AG10803 (cell line): ENCODE results near the gene ARID5A.

Experiments
- DNase-seq: peaks from one replicate; pipeline ENCODE4 v3.0.0; 2010; ENCODE audit warnings: low read depth
- H3K4me3 ChIP-seq: 2 replicates; pipeline ENCODE4 v1.5.1; 2011; ENCODE audit warnings: mild to moderate bottlenecking, low read length, control low read depth
- TF ChIP-seq, protein P1 (sequence below): conservative IDR thresholded peaks from 2 replicates; pipeline ENCODE4 v1.5.1; 2011; ENCODE audit warnings: mild to moderate bottlenecking, low read length, control low read depth, inconsistent platforms

The ARID5A gene

DNA sequence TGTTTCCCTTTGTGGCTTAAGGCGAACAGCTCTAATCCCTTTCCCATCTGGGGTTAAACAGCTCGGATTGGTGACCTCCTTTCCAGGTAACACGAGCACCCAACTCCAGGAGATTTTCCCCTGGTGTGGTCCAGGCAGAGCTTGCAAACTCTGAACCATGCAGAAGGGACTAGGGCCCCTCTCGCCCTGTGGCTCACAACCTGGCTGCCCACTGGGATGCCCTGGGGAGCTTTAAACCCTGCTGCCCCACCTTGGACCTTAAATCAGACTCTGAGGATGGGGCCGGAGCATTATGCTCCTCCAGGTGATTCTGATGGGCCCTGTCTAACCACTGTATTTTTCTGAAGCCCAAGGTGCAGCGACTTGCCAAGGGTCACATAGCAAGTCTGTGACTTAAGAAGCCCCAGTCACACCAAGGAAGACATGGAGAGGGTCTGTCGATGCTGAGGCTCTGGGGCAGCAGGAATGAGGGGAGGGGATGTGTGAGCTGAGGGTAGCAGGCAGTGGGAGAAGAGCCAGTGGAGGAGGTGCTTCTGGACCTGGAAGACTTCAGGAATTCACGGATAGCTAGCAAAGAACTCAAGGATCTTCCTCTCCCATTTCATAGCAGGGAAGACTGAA, 5.9 kb downstream of the ARID5A start:
- DNase-seq = no peak
- TF ChIP-seq, protein P1, sequence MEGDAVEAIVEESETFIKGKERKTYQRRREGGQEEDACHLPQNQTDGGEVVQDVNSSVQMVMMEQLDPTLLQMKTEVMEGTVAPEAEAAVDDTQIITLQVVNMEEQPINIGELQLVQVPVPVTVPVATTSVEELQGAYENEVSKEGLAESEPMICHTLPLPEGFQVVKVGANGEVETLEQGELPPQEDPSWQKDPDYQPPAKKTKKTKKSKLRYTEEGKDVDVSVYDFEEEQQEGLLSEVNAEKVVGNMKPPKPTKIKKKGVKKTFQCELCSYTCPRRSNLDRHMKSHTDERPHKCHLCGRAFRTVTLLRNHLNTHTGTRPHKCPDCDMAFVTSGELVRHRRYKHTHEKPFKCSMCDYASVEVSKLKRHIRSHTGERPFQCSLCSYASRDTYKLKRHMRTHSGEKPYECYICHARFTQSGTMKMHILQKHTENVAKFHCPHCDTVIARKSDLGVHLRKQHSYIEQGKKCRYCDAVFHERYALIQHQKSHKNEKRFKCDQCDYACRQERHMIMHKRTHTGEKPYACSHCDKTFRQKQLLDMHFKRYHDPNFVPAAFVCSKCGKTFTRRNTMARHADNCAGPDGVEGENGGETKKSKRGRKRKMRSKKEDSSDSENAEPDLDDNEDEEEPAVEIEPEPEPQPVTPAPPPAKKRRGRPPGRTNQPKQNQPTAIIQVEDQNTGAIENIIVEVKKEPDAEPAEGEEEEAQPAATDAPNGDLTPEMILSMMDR = no peak
- no peak overlapping the region for H3K4me3 ChIP-seq

- TF ChIP-seq, protein P1 = no peak
- no peak for DNase-seq
- H3K4me3 ChIP-seq = no peak overlapping the region
These were observed 9.8 kb downstream of the ARID5A start for GRCh38 chr2:96546321-96546720.

GRCh38 chr2:96546797-96547196, 10.2 kb downstream of the ARID5A start:
- TF ChIP-seq, protein P1 = no peak
- no peak overlapping the region for H3K4me3 ChIP-seq
- no peak for DNase-seq

DNA sequence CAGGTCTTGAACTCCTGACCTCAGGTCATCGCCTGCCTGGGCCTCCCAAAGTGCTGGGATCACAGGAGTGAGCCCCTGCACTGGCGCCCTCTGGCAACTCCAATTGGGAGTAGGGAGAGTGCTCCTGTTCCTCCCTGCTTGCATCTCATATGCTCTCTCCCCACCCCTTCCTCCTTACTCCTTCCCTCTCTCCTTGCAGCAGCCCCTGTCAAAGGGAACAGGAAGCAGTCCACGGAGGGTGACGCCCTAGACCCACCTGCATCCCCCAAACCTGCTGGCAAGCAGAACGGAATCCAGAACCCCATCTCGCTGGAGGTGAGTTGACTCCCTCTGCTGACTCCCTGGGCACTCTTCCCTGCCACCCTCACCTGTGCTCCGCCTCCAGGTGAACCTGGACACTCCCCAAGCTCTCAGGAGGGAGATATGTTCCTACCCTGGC, 10.7 kb downstream of the ARID5A start:
- TF ChIP-seq, protein P1 = no peak
- DNase-seq = no peak
- H3K4me3 ChIP-seq = no peak overlapping the region

GRCh38 chr2:96547731-96548171, 11.2 kb downstream of the ARID5A start:
- TF ChIP-seq, protein P1 = no peak
- H3K4me3 ChIP-seq = no peak overlapping the region
- DNase-seq = peak; percentile 37

DNA sequence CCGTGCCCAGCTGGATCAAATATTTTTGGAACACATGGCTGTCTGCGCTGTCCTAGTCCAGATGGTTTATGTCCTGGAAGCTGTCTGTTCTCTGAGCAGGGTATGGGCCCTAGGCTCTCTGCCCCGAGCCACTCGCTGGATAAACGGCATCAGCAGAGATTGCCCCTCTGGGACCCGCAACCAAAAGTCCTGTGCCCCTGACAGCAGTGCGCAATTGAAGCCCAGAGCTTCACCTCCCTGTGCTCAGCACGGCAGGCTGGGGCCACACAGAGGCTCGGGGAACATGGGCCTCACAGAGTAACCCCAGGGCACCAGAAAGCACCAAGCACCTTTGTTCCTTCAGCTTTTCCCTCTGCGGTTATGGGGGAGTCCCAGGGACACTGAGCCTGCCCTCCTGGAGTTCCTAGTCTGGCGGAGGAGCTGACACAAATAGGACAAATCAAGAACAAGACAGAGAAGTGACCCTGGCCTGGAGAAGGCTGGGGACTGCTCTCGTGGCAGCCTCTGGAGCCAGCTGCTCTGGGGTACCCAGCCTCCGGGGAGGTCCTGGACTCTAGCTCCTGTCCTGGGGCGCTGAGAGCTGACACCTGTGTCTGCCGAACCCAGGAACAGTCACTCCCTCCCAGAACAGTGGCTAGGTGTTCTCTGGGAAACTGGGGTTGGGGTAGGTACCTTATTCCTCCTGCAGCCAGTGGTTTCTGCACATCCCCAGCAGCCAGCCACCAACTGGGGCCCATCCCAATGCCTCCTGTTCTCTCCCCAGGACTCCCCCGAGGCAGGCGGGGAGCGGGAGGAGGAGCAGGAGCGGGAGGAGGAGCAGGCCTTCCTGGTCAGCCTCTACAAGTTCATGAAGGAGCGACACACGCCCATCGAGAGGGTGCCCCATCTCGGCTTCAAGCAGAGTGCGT, 12.3 kb downstream of the ARID5A start:
- TF ChIP-seq, protein P1 = no peak
- no peak for DNase-seq
- H3K4me3 ChIP-seq = no peak overlapping the region

DNA sequence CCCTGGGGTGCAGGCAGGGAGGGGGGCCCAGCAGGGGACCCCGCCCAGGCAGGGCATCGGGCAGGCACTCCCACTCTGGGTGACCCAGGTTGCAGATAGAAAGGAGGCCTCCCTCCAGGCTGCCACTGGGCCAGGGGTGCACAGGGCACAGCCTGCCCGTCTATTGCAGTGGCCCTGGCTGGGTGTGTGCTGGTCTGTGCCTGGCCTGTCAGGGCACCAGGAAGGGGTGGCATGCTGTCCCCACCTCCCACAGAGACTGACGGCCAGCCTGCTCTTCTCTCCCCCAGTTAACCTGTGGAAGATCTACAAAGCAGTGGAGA, 12.9 kb downstream of the ARID5A start:
- DNase-seq = no peak
- TF ChIP-seq, protein P1 = no peak
- H3K4me3 ChIP-seq = no peak overlapping the region
